ENCODE results near the gene CREB5. TPM values are rescaled to one million over a fixed set of nuclear protein-coding genes. Genes with fewer than 3 reads are reported as not detected.

CREB5 gene
- total RNA-seq, 4 donors from 2014 or later, result 7.8 to 29.9 (median 12.9) TPM

DNA sequence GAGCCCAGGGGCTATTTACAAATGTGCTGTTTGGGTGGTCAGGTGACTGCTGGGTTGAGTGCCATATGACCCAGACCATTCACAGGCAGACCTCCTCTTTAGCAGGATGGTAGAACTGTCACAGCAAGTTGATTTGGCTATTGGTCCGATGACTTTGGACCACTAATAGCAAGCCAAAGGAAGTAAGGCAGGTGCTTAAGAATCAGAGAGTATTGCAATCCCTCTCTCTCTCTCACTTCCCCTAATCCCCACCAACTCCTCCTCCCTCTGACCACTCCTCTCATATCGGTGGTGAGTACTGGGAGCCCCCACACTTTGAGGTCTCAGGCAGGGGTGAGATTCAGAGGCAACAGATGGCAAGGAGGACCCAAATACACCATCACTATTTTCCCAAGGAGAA is 380.5 kb downstream of the CREB5 start:
- no peaks in the 10 kb centered on the region for H3K36me3 ChIP-seq
- no peaks in the 10 kb centered on the region for H3K4me1 ChIP-seq
- no peak overlapping the region for H3K27ac ChIP-seq
- ATAC-seq, result no peak
- H3K4me3 ChIP-seq, result no peak overlapping the region
- no peaks in the 10 kb centered on the region for H3K27me3 ChIP-seq
- 100% methylated on average over 1 of the region's 2 CpGs; no CpG with 5 or more reads in 1 of the 2 donors for WGBS, 2 donors (ENCODE audit: low coverage in 1 of 2)
- H3K9me3 ChIP-seq, result no peaks in the 10 kb centered on the region
- TF ChIP-seq POLR2AphosphoS5 (IDR thresholded peaks at IDR 0.05) (no peak), POLR2A (IDR thresholded peaks at IDR 0.05) (no peak)

- no peaks in the 10 kb centered on the region for H3K36me3 ChIP-seq
- no peaks in the 10 kb centered on the region for H3K27me3 ChIP-seq
- 66 to 81% methylated on average over 2 to 3 of the region's 9 CpGs for WGBS, 2 donors (ENCODE audit: low coverage in 1 of 2)
- peaks cover 0 to 4% (median under 1%) of the 10 kb centered on the region in 3 donors for H3K4me1 ChIP-seq
- no peaks in the 10 kb centered on the region for H3K9me3 ChIP-seq
- no peak overlapping the region for H3K4me3 ChIP-seq
- no peak for TF ChIP-seq POLR2A (IDR thresholded peaks at IDR 0.05)
- TF ChIP-seq EP300 (IDR thresholded peaks at IDR 0.05), result no peak
- TF ChIP-seq POLR2AphosphoS5 (IDR thresholded peaks at IDR 0.05), result no peak
- TF ChIP-seq, protein P1, sequence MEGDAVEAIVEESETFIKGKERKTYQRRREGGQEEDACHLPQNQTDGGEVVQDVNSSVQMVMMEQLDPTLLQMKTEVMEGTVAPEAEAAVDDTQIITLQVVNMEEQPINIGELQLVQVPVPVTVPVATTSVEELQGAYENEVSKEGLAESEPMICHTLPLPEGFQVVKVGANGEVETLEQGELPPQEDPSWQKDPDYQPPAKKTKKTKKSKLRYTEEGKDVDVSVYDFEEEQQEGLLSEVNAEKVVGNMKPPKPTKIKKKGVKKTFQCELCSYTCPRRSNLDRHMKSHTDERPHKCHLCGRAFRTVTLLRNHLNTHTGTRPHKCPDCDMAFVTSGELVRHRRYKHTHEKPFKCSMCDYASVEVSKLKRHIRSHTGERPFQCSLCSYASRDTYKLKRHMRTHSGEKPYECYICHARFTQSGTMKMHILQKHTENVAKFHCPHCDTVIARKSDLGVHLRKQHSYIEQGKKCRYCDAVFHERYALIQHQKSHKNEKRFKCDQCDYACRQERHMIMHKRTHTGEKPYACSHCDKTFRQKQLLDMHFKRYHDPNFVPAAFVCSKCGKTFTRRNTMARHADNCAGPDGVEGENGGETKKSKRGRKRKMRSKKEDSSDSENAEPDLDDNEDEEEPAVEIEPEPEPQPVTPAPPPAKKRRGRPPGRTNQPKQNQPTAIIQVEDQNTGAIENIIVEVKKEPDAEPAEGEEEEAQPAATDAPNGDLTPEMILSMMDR (IDR thresholded peaks at IDR 0.05), result no peak
- no peak overlapping the region for H3K27ac ChIP-seq
- ATAC-seq, result peak; percentile 57
These were observed 381.2 kb downstream of the CREB5 start for GRCh38 chr7:28793381-28794085.

DNA sequence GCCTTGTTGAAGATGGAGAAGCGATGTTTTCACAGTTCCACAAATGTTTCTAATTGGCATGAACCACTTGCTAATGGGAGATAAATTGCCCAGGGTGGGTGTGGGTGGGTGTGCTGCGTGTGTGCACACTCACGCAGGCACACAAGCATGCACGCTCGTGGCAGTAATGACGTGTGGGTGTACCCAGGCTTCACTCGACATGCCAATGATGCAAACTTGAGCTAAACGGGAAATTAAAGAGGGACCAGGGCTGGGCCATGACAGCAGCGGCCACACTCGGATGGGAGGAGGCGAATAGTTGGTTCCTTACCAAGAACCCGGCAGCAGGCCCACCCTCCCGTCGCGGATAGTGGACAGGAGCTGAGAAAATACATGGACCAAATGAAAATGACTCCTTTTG is 386.0 kb downstream of the CREB5 start:
- Histone ChIP-seq H3K27me3 (no peaks in the 10 kb centered on the region), H3K9me3 (no peaks in the 10 kb centered on the region), H3K4me1 (peaks cover 0 to 14% (median 5%) of the 10 kb centered on the region in 3 donors), H3K36me3 (no peaks in the 10 kb centered on the region), H3K27ac (peak overlapping the region in 3 of 4 donors; percentile 9 to 27 (median 18)), H3K4me3 (peak overlapping the region in 1 of 2 donors; percentile 27)
- 18 to 60% methylated on average over 3 to 15 of the region's 15 CpGs for WGBS, 2 donors (ENCODE audit: low coverage in 1 of 2)
- TF ChIP-seq, protein P1 (IDR thresholded peaks at IDR 0.05), result no peak
- TF ChIP-seq POLR2A (IDR thresholded peaks at IDR 0.05) (no peak), POLR2AphosphoS5 (IDR thresholded peaks at IDR 0.05) (no peak), EP300 (IDR thresholded peaks at IDR 0.05) (no peak)
- peak; percentile 62 for ATAC-seq

DNA sequence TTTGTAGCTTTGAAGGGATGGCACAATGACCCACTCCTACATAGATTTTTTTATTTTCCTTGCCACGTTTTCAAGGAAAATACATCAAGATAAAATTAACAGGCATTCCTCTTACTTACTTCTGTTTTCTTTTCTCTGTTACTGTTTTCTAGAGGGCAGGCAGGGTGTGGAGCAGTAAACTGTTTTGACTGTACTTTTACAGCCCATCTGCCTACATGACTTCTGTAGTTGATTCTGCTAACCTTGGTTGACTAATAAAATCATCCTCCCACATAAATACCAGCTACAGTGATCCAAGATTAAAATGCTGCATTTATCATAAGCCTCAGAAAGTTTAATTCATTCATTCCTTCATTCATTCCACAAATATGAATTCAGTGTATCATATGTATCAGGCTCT is 387.3 kb downstream of the CREB5 start:
- H3K27me3 ChIP-seq, result no peaks in the 10 kb centered on the region
- 30 to 67% methylated on average over 1 of the region's 1 CpG for WGBS, 2 donors (ENCODE audit: low coverage in 1 of 2)
- TF ChIP-seq EP300 (IDR thresholded peaks at IDR 0.05) (no peak), POLR2A (IDR thresholded peaks at IDR 0.05) (no peak), POLR2AphosphoS5 (IDR thresholded peaks at IDR 0.05) (no peak)
- TF ChIP-seq, protein P1 (IDR thresholded peaks at IDR 0.05), result no peak
- peaks cover 0 to 14% (median 5%) of the 10 kb centered on the region in 3 donors for H3K4me1 ChIP-seq
- no peak overlapping the region for H3K27ac ChIP-seq
- no peak for ATAC-seq
- H3K9me3 ChIP-seq, result no peaks in the 10 kb centered on the region
- no peak overlapping the region for H3K4me3 ChIP-seq
- peaks cover 0 to 7% of the 10 kb centered on the region in 2 donors for H3K36me3 ChIP-seq

DNA sequence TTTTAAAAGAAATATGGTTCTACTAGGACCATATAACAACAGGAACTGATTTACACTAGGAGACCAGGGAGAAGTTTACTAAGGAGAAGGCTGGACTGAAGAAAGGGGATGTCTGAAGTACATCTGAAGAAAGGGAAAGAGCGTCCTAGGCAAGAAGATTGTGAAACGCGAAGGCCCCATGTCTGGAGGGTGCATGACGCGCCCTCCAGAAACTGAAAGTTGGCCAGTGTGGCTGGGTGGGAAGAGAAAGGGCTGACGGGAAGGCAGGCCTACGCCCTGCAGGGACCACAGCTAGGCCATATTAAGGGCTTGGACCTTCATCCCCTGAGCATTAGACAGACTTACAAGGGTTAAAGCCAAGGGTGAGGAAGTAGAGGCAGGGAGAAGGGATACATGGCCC is 387.8 kb downstream of the CREB5 start:
- no peaks in the 10 kb centered on the region for H3K27me3 ChIP-seq
- H3K27ac ChIP-seq, result no peak overlapping the region
- WGBS, 2 donors (ENCODE audit: low coverage in 1 of 2), result 78 to 89% methylated on average over 7 of the region's 7 CpGs
- H3K36me3 ChIP-seq, result peaks cover 0 to 8% of the 10 kb centered on the region in 2 donors
- no peak overlapping the region for H3K4me3 ChIP-seq
- no peaks in the 10 kb centered on the region for H3K9me3 ChIP-seq
- peak; percentile 63 for ATAC-seq
- TF ChIP-seq POLR2A (IDR thresholded peaks at IDR 0.05) (no peak), POLR2AphosphoS5 (IDR thresholded peaks at IDR 0.05) (no peak)
- peaks cover 0 to 14% (median 5%) of the 10 kb centered on the region in 3 donors for H3K4me1 ChIP-seq

DNA sequence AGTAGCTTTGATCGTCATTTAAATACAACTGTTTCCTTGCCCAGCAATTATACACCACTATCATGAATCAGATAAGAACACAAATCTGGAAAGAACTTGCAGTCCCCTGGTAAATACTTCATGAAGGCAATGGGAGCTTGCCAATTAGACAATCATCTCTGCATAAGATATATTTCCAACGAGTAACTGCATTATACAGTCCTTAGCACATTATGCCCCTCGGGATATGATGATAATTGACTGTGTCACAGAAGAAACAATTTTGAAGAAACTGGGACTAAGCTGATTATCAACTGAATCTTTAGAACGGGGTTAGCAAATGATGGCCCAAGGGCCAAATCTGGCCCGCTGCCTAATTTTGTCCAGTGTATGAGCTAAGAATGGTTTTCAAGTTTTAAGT is 390.1 kb downstream of the CREB5 start:
- H3K36me3 ChIP-seq, result peaks cover 0 to 8% of the 10 kb centered on the region in 2 donors
- H3K27ac ChIP-seq, result no peak overlapping the region
- TF ChIP-seq, protein P1 (IDR thresholded peaks at IDR 0.05), result no peak
- no peak for TF ChIP-seq POLR2AphosphoS5 (IDR thresholded peaks at IDR 0.05)
- TF ChIP-seq EP300 (IDR thresholded peaks at IDR 0.05), result no peak
- no peak for TF ChIP-seq POLR2A (IDR thresholded peaks at IDR 0.05)
- no peaks in the 10 kb centered on the region for H3K9me3 ChIP-seq
- H3K27me3 ChIP-seq, result no peaks in the 10 kb centered on the region
- WGBS, 2 donors (ENCODE audit: low coverage in 1 of 2), result 70 to 80% methylated on average over 4 to 5 of the region's 5 CpGs
- H3K4me3 ChIP-seq, result no peak overlapping the region
- H3K4me1 ChIP-seq, result peaks cover 0 to 14% (median 5%) of the 10 kb centered on the region in 3 donors
- ATAC-seq, result no peak
